ENCODE results near the gene MRPL43. TPM values are rescaled to one million over a fixed set of nuclear protein-coding genes. Genes with fewer than 3 reads are reported as not detected.
"Not testable (repeated sequence)": the region's sequence is repeated elsewhere in the genome, so short reads cannot be mapped to it uniquely, and the experiment has no call there.

MRPL43 gene
- total RNA-seq = 44.2 and 46.3 TPM in 2 replicates

- DNase-seq (peak; percentile 81), ATAC-seq (ENCODE audit: low read depth) (peak; percentile 95)
- peak within 1 kb of the TSS; percentile 92 for H3K4me3 Mint-ChIP-seq
- H3K27ac Mint-ChIP-seq = peak within 1 kb of the TSS; percentile 82
- TF ChIP-seq CTCF (IDR thresholded peaks at IDR 0.05) = no peak
- no peaks in the 10 kb centered on the region for H3K27me3 Mint-ChIP-seq
- CTCF ChIA-PET = interaction anchor here (6.0 kb wide), 1 partner anchor 10 kb away, joined by 34 read pairs; no protein-coding TSS in a partner anchor
- peaks cover 50% of the 10 kb centered on the region for H3K36me3 Mint-ChIP-seq (ENCODE audit: low read depth)
- H3K9me3 Mint-ChIP-seq = no peaks in the 10 kb centered on the region
- peaks cover 46% of the 10 kb centered on the region for H3K4me1 Mint-ChIP-seq
- intact Hi-C loops (cut with micrococcal nuclease) = loop anchor here (1.0 to 2.0 kb wide), 2 partner anchors 10 to 18 kb away; partner anchors contain the start of gene SEMA4G
- POLR2A ChIA-PET = interaction anchor here (1.0 to 4.7 kb wide), 2 partner anchors 11 to 75 kb away, joined by 3 to 54 read pairs; partner anchors contain the start of genes LZTS2 and SLF2
Measured at GRCh38 chr10:100986952-100987684, at the start of gene MRPL43, which contains the start of gene TWNK. TSS of gene MRPL43 (minus strand) at chr10:100987497. CDS start at chr10:100987443, 54 bp downstream. TSS of gene TWNK (plus strand) at chr10:100987543. CDS start at chr10:100988211, 668 bp downstream.

GRCh38 chr10:101036726-101037125 is 49.4 kb upstream of the MRPL43 start:
- no peaks in the 10 kb centered on the region for H3K27me3 Mint-ChIP-seq
- ATAC-seq (ENCODE audit: low read depth) = no peak
- no peaks in the 10 kb centered on the region for H3K9me3 Mint-ChIP-seq
- ChIA-PET POLR2A (no interaction called here), CTCF (interaction anchor here (1.1 kb wide), 1 partner anchor 24 kb away, joined by 3 read pairs; the partner anchor contains the start of gene KAZALD1)
- H3K4me1 Mint-ChIP-seq = peaks cover 11% of the 10 kb centered on the region
- intact Hi-C loops (cut with micrococcal nuclease) = no loop called here
- no peak for TF ChIP-seq CTCF (IDR thresholded peaks at IDR 0.05)
- no peak overlapping the region for H3K4me3 Mint-ChIP-seq
- H3K27ac Mint-ChIP-seq = no peak overlapping the region
- no peak for DNase-seq
- peaks cover 34% of the 10 kb centered on the region for H3K36me3 Mint-ChIP-seq (ENCODE audit: low read depth)

- CTCF ChIA-PET = interaction anchor here (1.1 kb wide), 1 partner anchor 25 kb away, joined by 3 read pairs; the partner anchor contains the start of gene KAZALD1
- H3K27ac Mint-ChIP-seq = no peak overlapping the region
- intact Hi-C loops (cut with micrococcal nuclease) = no loop called here
Measured at GRCh38 chr10:101035916-101036702, 48.8 kb upstream of the MRPL43 start.

GRCh38 chr10:101035314-101035713 is 48.0 kb upstream of the MRPL43 start:
- H3K27ac Mint-ChIP-seq = no peak overlapping the region
- intact Hi-C loops (cut with micrococcal nuclease) = no loop called here
- no peak for TF ChIP-seq CTCF (IDR thresholded peaks at IDR 0.05)
- no peaks in the 10 kb centered on the region for H3K9me3 Mint-ChIP-seq
- DNase-seq (no peak), ATAC-seq (ENCODE audit: low read depth) (no peak)
- peaks cover 20% of the 10 kb centered on the region for H3K4me1 Mint-ChIP-seq
- ChIA-PET POLR2A (interaction anchor here (0.8 kb wide), 1 partner anchor 8 kb away, joined by 4 read pairs; no protein-coding TSS in a partner anchor), CTCF (no interaction called here)
- peaks cover 38% of the 10 kb centered on the region for H3K36me3 Mint-ChIP-seq (ENCODE audit: low read depth)
- H3K27me3 Mint-ChIP-seq = no peaks in the 10 kb centered on the region
- no peak overlapping the region for H3K4me3 Mint-ChIP-seq

More at GRCh38 chr10:101035916-101036702, 48.8 kb upstream of the MRPL43 start:
- DNase-seq (no peak), ATAC-seq (ENCODE audit: low read depth) (no peak)
- Mint-ChIP-seq H3K27me3 (no peaks in the 10 kb centered on the region), H3K4me1 (peaks cover 16% of the 10 kb centered on the region), H3K9me3 (no peaks in the 10 kb centered on the region), H3K36me3 (ENCODE audit: low read depth) (peaks cover 38% of the 10 kb centered on the region), H3K4me3 (no peak overlapping the region)
- TF ChIP-seq CTCF (IDR thresholded peaks at IDR 0.05) = no peak
- POLR2A ChIA-PET = no interaction called here

- DNase-seq; H3K27me3 Mint-ChIP-seq; H3K9me3 Mint-ChIP-seq; H3K4me3 Mint-ChIP-seq; ATAC-seq (ENCODE audit: low read depth); intact Hi-C loops (cut with micrococcal nuclease); H3K27ac Mint-ChIP-seq: not testable (repeated sequence)
- H3K4me1 Mint-ChIP-seq = peaks cover 20% of the 10 kb centered on the region
- peaks cover 36% of the 10 kb centered on the region for H3K36me3 Mint-ChIP-seq (ENCODE audit: low read depth)
- ChIA-PET POLR2A (interaction anchor here (0.8 kb wide), 1 partner anchor 9 kb away, joined by 4 read pairs; no protein-coding TSS in a partner anchor), CTCF (interaction anchor here (1.2 kb wide), 1 partner anchor 15 kb away, joined by 4 read pairs; no protein-coding TSS in a partner anchor)
Measured at GRCh38 chr10:101034404-101034803, 47.1 kb upstream of the MRPL43 start.
